HEK293T (cell line): ENCODE results near the gene TBC1D32.

Experiments
- ARNT ChIP-seq: fragments of 450-650 bp; IDR thresholded peaks from 2 replicates; pipeline ENCODE4 v1.6.1; 2017; ENCODE audit warnings: mild to moderate bottlenecking
- FOXM1 ChIP-seq: fragments of 450-650 bp; IDR thresholded peaks from 2 replicates; pipeline ENCODE4 v1.6.1; 2017; ENCODE audit warnings: mild to moderate bottlenecking, borderline replicate concordance
- PKNOX1 ChIP-seq: fragments of 450-650 bp; IDR thresholded peaks from 2 replicates; pipeline ENCODE4 v1.6.1; 2016
- SP1 ChIP-seq: fragments of 450-650 bp; IDR thresholded peaks from 2 replicates; pipeline ENCODE4 v1.6.1; 2017
- TARDBP ChIP-seq: fragments of 450-650 bp; IDR thresholded peaks from 2 replicates; pipeline ENCODE4 v1.6.1; 2016

GRCh38 chr6:121105461-121105860, 228.8 kb downstream of the TBC1D32 start:
- TF ChIP-seq TARDBP (no peak), SP1 (no peak), FOXM1 (no peak), PKNOX1 (no peak), ARNT (no peak)
